HG03175 (cell line): ENCODE results near the gene ATRAID.
A peak's percentile ranks its signal among the peaks of the same experiment; 100 is the strongest.
"Not testable (repeated sequence)": the region's sequence is repeated elsewhere in the genome, so short reads cannot be mapped to it uniquely, and the experiment has no call there.

Experiments
- ATAC-seq: cut with Tn5 transposase; IDR thresholded peaks from one replicate; pipeline ENCODE4 v1.9.1; 2021; ENCODE audit warnings: mild to moderate bottlenecking, moderate library complexity; ENCODE audit not compliant: unreplicated experiment

ATRAID gene

GRCh38 chr2:27211943-27212625, at the start of gene ATRAID, which contains the start of gene SLC5A6:
ATRAID (plus strand) TSS chr2:27212041; CDS start chr2:27212369, 328 bp downstream.
SLC5A6 (minus strand) TSS chr2:27212268; CDS start chr2:27207650, 4,618 bp downstream.
- peak; percentile 85 for ATAC-seq

- ATAC-seq: no peak
Observed at GRCh38 chr2:27162151-27163121, 49.4 kb upstream of the ATRAID start.

- no peak for ATAC-seq
Observed at GRCh38 chr2:27164960-27165763, 46.7 kb upstream of the ATRAID start.

GRCh38 chr2:27170581-27171337, 41.1 kb upstream of the ATRAID start:
- ATAC-seq: no peak

- ATAC-seq: no peak
Observed at GRCh38 chr2:27171351-27171848, 40.4 kb upstream of the ATRAID start.

- ATAC-seq: no peak
Observed at GRCh38 chr2:27174638-27175037, 37.2 kb upstream of the ATRAID start.

- no peak for ATAC-seq
Observed at GRCh38 chr2:27175330-27175729, 36.5 kb upstream of the ATRAID start.

GRCh38 chr2:27175781-27176180, 36.1 kb upstream of the ATRAID start:
- ATAC-seq: not testable (repeated sequence)

- ATAC-seq: no peak
Observed at GRCh38 chr2:27177441-27178351, 34.1 kb upstream of the ATRAID start.

- no peak for ATAC-seq
Observed at GRCh38 chr2:27178469-27178868, 33.4 kb upstream of the ATRAID start.

- no peak for ATAC-seq
Observed at GRCh38 chr2:27179344-27180000, 32.4 kb upstream of the ATRAID start.

GRCh38 chr2:27182346-27182745, 29.5 kb upstream of the ATRAID start:
- no peak for ATAC-seq

GRCh38 chr2:27184115-27184514, 27.7 kb upstream of the ATRAID start:
- no peak for ATAC-seq

GRCh38 chr2:27185331-27186026, 26.4 kb upstream of the ATRAID start:
- no peak for ATAC-seq

- no peak for ATAC-seq
Observed at GRCh38 chr2:27186613-27187345, 25.1 kb upstream of the ATRAID start.

GRCh38 chr2:27189989-27190388, 21.9 kb upstream of the ATRAID start:
- no peak for ATAC-seq
